Nephron progenitor cell (in vitro differentiated cells): ENCODE results near the gene TPX2.
A peak's percentile ranks its signal among the peaks of the same experiment; 100 is the strongest.

Experiments
- DNase-seq: peaks from one replicate; pipeline ENCODE4 v3.0.0; 2021
- H3K27ac Mint-ChIP-seq: 2 replicates; pipeline ENCODE4 v1.8.0; 2021; ENCODE audit warnings: mild to moderate bottlenecking, moderate library complexity, mixed read lengths
- H3K27me3 Mint-ChIP-seq: 2 replicates; pipeline ENCODE4 v1.8.0; 2021; ENCODE audit warnings: mild to moderate bottlenecking, low read depth, mixed read lengths; ENCODE audit not compliant: poor library complexity
- H3K36me3 Mint-ChIP-seq: 2 replicates; pipeline ENCODE4 v1.8.0; 2021; ENCODE audit warnings: low read depth, mixed read lengths
- H3K4me1 Mint-ChIP-seq: 2 replicates; pipeline ENCODE4 v1.8.0; 2021; ENCODE audit warnings: mixed read lengths
- H3K4me3 Mint-ChIP-seq: 2 replicates; pipeline ENCODE4 v1.8.0; 2021; ENCODE audit warnings: mild to moderate bottlenecking, moderate library complexity, mixed read lengths
- H3K9me3 Mint-ChIP-seq: 2 replicates; pipeline ENCODE4 v1.8.0; 2021; ENCODE audit warnings: mild to moderate bottlenecking, moderate library complexity, mixed read lengths
- TF ChIP-seq, protein P1 (sequence below): fragments of 200-600 bp; sonication (generic); IDR thresholded peaks from 2 replicates; pipeline ENCODE4 v1.5.0; 2021; ENCODE audit warnings: antibody characterized with exemption

The TPX2 gene

DNA sequence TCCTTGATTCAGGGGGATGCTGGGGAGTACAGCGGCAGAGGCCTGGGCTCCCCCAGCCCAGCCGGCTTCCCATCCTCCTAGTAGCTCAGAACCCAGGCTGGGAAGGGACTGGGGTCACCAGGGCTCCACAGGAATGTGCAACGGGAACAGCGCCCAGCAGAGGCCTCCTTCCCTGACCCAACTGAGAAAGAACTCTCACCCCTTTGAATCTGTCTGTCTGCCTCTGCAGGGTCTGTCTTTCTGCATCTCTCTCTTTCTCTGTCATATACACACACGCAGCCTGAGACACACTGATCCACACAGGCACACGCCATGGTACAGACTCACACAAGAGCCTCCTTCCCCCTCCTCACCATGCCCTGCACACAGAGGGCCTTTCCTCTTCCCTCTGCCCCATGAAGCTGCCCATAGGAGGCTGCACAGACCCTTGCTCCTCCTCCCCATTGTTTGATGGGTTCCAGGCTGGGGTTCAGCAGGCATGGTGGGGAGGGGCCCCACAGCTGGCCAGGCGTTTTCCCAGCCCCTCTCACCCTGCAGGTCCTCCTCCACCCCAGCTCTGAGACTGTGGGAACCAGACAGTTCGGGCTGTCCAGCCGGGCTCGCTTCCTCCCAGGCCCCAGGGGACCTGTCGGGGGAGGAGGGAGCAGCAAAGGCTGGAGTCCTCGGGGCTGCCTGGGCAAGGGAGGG lies 103.5 kb downstream of the TPX2 start:
- Mint-ChIP-seq H3K36me3 (no peaks in the 10 kb centered on the region), H3K9me3 (no peaks in the 10 kb centered on the region), H3K4me1 (peaks cover 38% of the 10 kb centered on the region), H3K4me3 (peak overlapping the region; percentile 26), H3K27me3 (no peaks in the 10 kb centered on the region), H3K27ac (peak overlapping the region; percentile 33)
- TF ChIP-seq, protein P1, sequence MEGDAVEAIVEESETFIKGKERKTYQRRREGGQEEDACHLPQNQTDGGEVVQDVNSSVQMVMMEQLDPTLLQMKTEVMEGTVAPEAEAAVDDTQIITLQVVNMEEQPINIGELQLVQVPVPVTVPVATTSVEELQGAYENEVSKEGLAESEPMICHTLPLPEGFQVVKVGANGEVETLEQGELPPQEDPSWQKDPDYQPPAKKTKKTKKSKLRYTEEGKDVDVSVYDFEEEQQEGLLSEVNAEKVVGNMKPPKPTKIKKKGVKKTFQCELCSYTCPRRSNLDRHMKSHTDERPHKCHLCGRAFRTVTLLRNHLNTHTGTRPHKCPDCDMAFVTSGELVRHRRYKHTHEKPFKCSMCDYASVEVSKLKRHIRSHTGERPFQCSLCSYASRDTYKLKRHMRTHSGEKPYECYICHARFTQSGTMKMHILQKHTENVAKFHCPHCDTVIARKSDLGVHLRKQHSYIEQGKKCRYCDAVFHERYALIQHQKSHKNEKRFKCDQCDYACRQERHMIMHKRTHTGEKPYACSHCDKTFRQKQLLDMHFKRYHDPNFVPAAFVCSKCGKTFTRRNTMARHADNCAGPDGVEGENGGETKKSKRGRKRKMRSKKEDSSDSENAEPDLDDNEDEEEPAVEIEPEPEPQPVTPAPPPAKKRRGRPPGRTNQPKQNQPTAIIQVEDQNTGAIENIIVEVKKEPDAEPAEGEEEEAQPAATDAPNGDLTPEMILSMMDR: no peak
- peak; percentile 64 for DNase-seq

DNA sequence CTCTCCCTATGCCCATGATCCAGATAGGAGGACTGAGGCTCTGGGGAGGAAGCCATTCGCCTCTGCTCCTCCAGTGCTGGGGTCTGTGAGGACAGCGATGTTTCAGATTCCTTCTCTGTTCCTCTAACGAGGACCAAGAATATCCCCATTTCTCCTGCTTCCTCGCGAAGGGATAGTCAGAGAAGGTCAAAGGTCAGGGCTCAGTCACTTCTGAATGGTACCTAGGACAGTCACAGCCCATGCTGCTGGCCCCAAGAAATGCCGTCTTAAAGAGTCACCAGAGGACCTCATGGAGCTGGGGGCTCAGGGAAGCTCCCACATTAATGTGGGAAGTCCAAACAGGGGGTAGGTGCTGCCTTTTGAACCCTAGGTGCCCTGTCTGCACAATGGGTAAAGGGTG lies 104.2 kb downstream of the TPX2 start:
- peaks cover 38% of the 10 kb centered on the region for H3K4me1 Mint-ChIP-seq
- no peak overlapping the region for H3K4me3 Mint-ChIP-seq
- H3K9me3 Mint-ChIP-seq: no peaks in the 10 kb centered on the region
- H3K27ac Mint-ChIP-seq: no peak overlapping the region
- H3K36me3 Mint-ChIP-seq: no peaks in the 10 kb centered on the region
- TF ChIP-seq, protein P1: no peak
- no peak for DNase-seq
- H3K27me3 Mint-ChIP-seq: no peaks in the 10 kb centered on the region

DNA sequence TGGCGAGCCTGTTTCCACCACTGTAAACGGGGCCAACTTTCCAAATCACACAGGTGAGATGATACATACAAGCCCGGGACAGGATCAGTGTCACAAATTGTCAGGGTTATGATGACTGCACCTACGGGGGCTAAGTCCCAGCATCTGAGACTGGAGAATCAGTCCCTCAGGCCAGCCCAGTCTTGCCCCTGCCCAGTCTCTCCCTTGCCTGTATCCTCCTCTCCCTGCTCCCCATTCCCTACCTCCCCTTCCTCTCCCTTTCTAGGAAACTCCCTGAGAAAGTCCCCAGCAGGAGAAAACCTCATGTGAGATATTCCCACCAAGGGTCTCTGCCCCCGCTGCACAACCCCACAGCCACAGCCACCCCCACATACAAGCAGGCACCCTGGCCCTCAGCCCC lies 104.8 kb downstream of the TPX2 start:
- TF ChIP-seq, protein P1: no peak
- Mint-ChIP-seq H3K9me3 (no peaks in the 10 kb centered on the region), H3K4me1 (peaks cover 38% of the 10 kb centered on the region), H3K27ac (no peak overlapping the region), H3K27me3 (peaks cover 3% of the 10 kb centered on the region), H3K36me3 (no peaks in the 10 kb centered on the region), H3K4me3 (peak overlapping the region; percentile 54)
- no peak for DNase-seq

DNA sequence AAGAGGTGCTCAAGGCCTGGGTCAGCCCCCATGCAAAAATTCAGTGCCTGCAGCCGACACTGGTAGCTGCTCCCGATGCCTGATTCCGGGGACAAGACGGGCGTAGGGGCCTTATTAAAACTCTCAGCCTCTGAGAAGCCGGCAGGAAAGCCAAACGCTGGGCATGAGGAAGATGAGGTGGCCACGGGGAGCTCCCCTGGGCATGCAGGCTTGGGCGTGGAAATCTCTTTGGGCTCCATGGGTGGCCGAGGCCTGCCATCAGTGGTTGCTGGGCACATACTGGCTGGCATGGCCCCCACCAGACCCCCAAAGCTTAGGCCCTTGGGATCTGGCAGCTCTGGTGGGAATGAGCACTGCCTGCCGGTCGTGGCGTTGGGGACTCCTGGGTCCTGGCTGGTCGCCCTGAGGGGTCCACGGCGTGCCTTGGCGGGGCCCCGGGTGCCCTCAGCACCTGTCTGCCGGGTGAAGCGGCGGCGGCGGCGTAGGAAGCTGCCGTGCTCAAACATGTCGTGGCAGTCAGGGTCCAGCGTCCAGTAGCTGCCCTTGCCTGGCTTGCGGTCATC lies 105.7 kb downstream of the TPX2 start:
- TF ChIP-seq, protein P1: no peak
- H3K9me3 Mint-ChIP-seq: no peaks in the 10 kb centered on the region
- H3K27ac Mint-ChIP-seq: peak overlapping the region; percentile 51
- peaks cover 38% of the 10 kb centered on the region for H3K4me1 Mint-ChIP-seq
- peaks cover 6% of the 10 kb centered on the region for H3K27me3 Mint-ChIP-seq
- H3K4me3 Mint-ChIP-seq: no peak overlapping the region
- H3K36me3 Mint-ChIP-seq: no peaks in the 10 kb centered on the region
- no peak for DNase-seq

DNA sequence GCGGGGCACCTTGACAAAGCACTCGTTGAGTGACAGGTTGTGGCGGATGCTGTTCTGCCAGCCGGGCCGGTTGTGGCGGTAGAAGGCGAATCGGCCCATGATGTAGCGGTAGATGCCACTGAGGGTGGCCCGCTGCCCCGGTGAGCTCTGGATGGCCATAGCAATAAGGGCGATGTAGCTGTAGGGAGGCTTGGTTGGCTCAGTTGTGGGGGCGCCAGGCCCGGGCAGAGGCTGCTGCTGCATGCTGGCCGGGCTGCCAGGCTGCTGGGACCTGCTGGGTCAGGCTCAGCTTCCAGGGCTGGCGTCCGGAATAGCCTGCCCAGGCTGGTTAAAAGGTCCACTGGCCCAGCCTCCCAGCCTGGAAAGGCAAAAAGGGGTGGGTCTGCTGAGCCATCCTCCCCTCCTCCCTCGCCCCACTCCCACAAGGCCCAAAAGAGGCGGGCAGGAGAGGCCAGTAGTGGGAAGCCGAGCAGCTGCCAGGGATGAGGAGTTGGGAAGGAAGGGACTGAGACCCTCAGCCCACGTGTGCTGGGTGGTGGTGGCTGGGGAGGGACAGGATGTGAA lies 106.3 kb downstream of the TPX2 start, which contains the start of gene FOXS1:
TSS of gene FOXS1 (minus strand) at position 305 of the 564 bp plus-strand sequence. CDS start at position 243, 62 bp downstream.
- Mint-ChIP-seq H3K27me3 (peaks cover 11% of the 10 kb centered on the region), H3K27ac (peak within 1 kb of the TSS; percentile 51), H3K4me3 (no peak within 1 kb of the TSS), H3K36me3 (no peaks in the 10 kb centered on the region), H3K4me1 (peaks cover 38% of the 10 kb centered on the region), H3K9me3 (no peaks in the 10 kb centered on the region)
- TF ChIP-seq, protein P1: no peak
- DNase-seq: peak; percentile 65
